H9 (cell line): ENCODE results near the gene RPRD1B. TPM values are rescaled to one million over a fixed set of nuclear protein-coding genes. Genes with fewer than 3 reads are reported as not detected.

Source experiments
- DNase-seq: peaks from one replicate; pipeline ENCODE4 v3.0.0-alpha.2; 2017
- H2AFZ ChIP-seq: one replicate; pipeline ENCODE4 v1.6.1; 2013; ENCODE audit warnings: mild to moderate bottlenecking, low read length, control low read depth, moderate library complexity
- H2AK5ac ChIP-seq: 2 replicates; pipeline ENCODE4 v1.6.1; 2013; ENCODE audit warnings: low read length, control low read depth, mixed read lengths; ENCODE audit not compliant: insufficient read length
- H2BK120ac ChIP-seq: one replicate; pipeline ENCODE4 v1.6.1; 2013; ENCODE audit warnings: low read depth, mild to moderate bottlenecking, low read length, control low read depth, inconsistent platforms; ENCODE audit not compliant: poor library complexity, severe bottlenecking
- H2BK12ac ChIP-seq: 2 replicates; pipeline ENCODE4 v1.6.1; 2013; ENCODE audit warnings: low read length, control low read depth, mixed read lengths, low read depth; ENCODE audit not compliant: insufficient read length
- H2BK15ac ChIP-seq: 2 replicates; pipeline ENCODE4 v1.6.1; 2013; ENCODE audit warnings: low read depth, low read length, control low read depth
- H2BK20ac ChIP-seq: one replicate; pipeline ENCODE4 v1.6.1; 2013; ENCODE audit warnings: low read depth, mild to moderate bottlenecking, low read length, control low read depth, inconsistent platforms; ENCODE audit not compliant: poor library complexity, severe bottlenecking
- H2BK5ac ChIP-seq: 2 replicates; pipeline ENCODE4 v1.6.1; 2013; ENCODE audit warnings: low read length, control low read depth, mixed read lengths; ENCODE audit not compliant: insufficient read length
- H3K14ac ChIP-seq: 2 replicates; pipeline ENCODE4 v1.6.1; 2013; ENCODE audit warnings: low read length, control low read depth; ENCODE audit not compliant: insufficient read depth
- H3K18ac ChIP-seq: 2 replicates; pipeline ENCODE4 v1.6.1; 2013; ENCODE audit warnings: low read depth, mild to moderate bottlenecking, mixed read lengths, low read length, control low read depth; ENCODE audit not compliant: insufficient read length
- H3K23ac ChIP-seq: 2 replicates; pipeline ENCODE4 v1.6.1; 2013; ENCODE audit warnings: low read length, control low read depth, mixed read lengths, low read depth; ENCODE audit not compliant: insufficient read length
- H3K23me2 ChIP-seq: 2 replicates; pipeline ENCODE4 v1.6.1; 2013; ENCODE audit warnings: low read depth, mild to moderate bottlenecking, mixed read lengths, low read length, control low read depth; ENCODE audit not compliant: insufficient read length, poor library complexity, severe bottlenecking
- H3K27ac ChIP-seq: 2 replicates; pipeline ENCODE4 v1.5.1; 2013; ENCODE audit warnings: low read length, control low read depth, mixed read lengths, low read depth; ENCODE audit not compliant: insufficient read length
- H3K27me3 ChIP-seq: 2 replicates; pipeline ENCODE4 v1.6.1; 2013; ENCODE audit warnings: low read length, control low read depth, inconsistent platforms; ENCODE audit not compliant: insufficient read depth
- H3K4ac ChIP-seq: 2 replicates; pipeline ENCODE4 v1.6.1; 2013; ENCODE audit warnings: low read depth, mild to moderate bottlenecking, control low read depth, inconsistent platforms, low read length, moderate library complexity
- H3K4me1 ChIP-seq: 2 replicates; pipeline ENCODE4 v1.6.1; 2013; ENCODE audit warnings: low read length, control low read depth, inconsistent platforms; ENCODE audit not compliant: insufficient read depth
- H3K4me2 ChIP-seq: 2 replicates; pipeline ENCODE4 v1.6.1; 2013; ENCODE audit warnings: low read length, control low read depth, mixed read lengths; ENCODE audit not compliant: insufficient read length, insufficient read depth
- H3K56ac ChIP-seq: 2 replicates; pipeline ENCODE4 v1.6.1; 2013; ENCODE audit warnings: low read depth, mild to moderate bottlenecking, mixed read lengths, low read length, control low read depth; ENCODE audit not compliant: insufficient read length
- H3K79me1 ChIP-seq: 2 replicates; pipeline ENCODE4 v1.6.1; 2013; ENCODE audit warnings: low read depth, mild to moderate bottlenecking, moderate library complexity, low read length, control low read depth, inconsistent platforms; ENCODE audit not compliant: insufficient read depth, poor library complexity, severe bottlenecking
- H3K79me2 ChIP-seq: 2 replicates; pipeline ENCODE4 v1.6.1; 2013; ENCODE audit warnings: low read length, control low read depth, inconsistent platforms; ENCODE audit not compliant: insufficient read depth
- H3K9ac ChIP-seq: 2 replicates; pipeline ENCODE4 v1.6.1; 2013; ENCODE audit warnings: low read length, control low read depth, mixed read lengths; ENCODE audit not compliant: insufficient read length; ENCODE audit errors: extremely low read depth
- H3K9me3 ChIP-seq: one replicate; pipeline ENCODE4 v1.6.1; 2013; ENCODE audit warnings: low read depth, low read length, inconsistent platforms; ENCODE audit not compliant: control insufficient read depth
- H3T11ph ChIP-seq: one replicate; pipeline ENCODE4 v1.6.1; 2013; ENCODE audit warnings: mild to moderate bottlenecking, low read length, control low read depth, inconsistent platforms
- H4K20me1 ChIP-seq: one replicate; pipeline ENCODE4 v1.6.1; 2013; ENCODE audit not compliant: control insufficient read depth, insufficient read length, insufficient read depth
- H4K5ac ChIP-seq: 2 replicates; pipeline ENCODE4 v1.6.1; 2013; ENCODE audit warnings: low read depth, mild to moderate bottlenecking, mixed read lengths, low read length, control low read depth; ENCODE audit not compliant: insufficient read length
- H4K8ac ChIP-seq: replicated peaks from 2 replicates; pipeline ENCODE4 v1.6.1; 2013; ENCODE audit warnings: low read length, control low read depth, mixed read lengths, low read depth; ENCODE audit not compliant: insufficient read length
- H4K91ac ChIP-seq: 2 replicates; pipeline ENCODE4 v1.6.1; 2013; ENCODE audit warnings: low read depth, mild to moderate bottlenecking, moderate library complexity, mixed read lengths, low read length, control low read depth; ENCODE audit not compliant: insufficient read length
- H3K27ac Mint-ChIP-seq, 3 experiments: 2 replicates in 2 of 3; 3 replicates in 1 of 3; pipeline ENCODE4 v1.8.0; 2020 to 2021; ENCODE audit warnings: mixed read lengths in 3 of 3, mild to moderate bottlenecking in 1 of 3, moderate library complexity in 1 of 3
- H3K27me3 Mint-ChIP-seq: 2 replicates; pipeline ENCODE4 v1.8.0; 2021; ENCODE audit warnings: low read depth, mild to moderate bottlenecking, moderate library complexity, mixed read lengths
- H3K36me3 Mint-ChIP-seq, 3 experiments: 2 replicates in 2 of 3; 3 replicates in 1 of 3; pipeline ENCODE4 v1.8.0; 2020 to 2021; ENCODE audit warnings: low read depth in 3 of 3, mixed read lengths in 3 of 3; ENCODE audit not compliant: insufficient read depth in 1 of 3
- H3K4me1 Mint-ChIP-seq, 2 experiments: 2 replicates each; pipeline ENCODE4 v1.8.0; 2020; ENCODE audit warnings: mixed read lengths in 2 of 2
- H3K4me3 Mint-ChIP-seq, 2 experiments: 2 replicates in 1 of 2; 3 replicates in 1 of 2; pipeline ENCODE4 v1.8.0; 2020 to 2021; ENCODE audit warnings: mild to moderate bottlenecking in 2 of 2, mixed read lengths in 2 of 2, moderate library complexity in 1 of 2
- H3K9me3 Mint-ChIP-seq, 2 experiments: 2 replicates in 1 of 2; 3 replicates in 1 of 2; pipeline ENCODE4 v1.8.0; 2020; ENCODE audit warnings: mild to moderate bottlenecking in 2 of 2, mixed read lengths in 2 of 2, moderate library complexity in 1 of 2
- WGBS: extraction: QIAGEN DNeasy Blood & Tissue Kit; methylation state at CpG from one replicate; pipeline ENCODE4 v1.1.7; 2013; ENCODE audit warnings: missing lambda C conversion rate, low lambda C conversion rate, mixed read lengths; ENCODE audit not compliant: insufficient read length; ENCODE audit errors: extremely low coverage; 5-methylcytosine and 5-hydroxymethylcytosine counted together
- total RNA-seq: library from RNA; stranded (reverse); gene quantifications from 2 replicates; pipeline ENCODE4 v1.2.1, GENCODE V29; 2021
- TF ChIP-seq, protein P1 (sequence below): fragments of 200-600 bp; sonication (generic); conservative IDR thresholded peaks from 3 replicates; pipeline ENCODE4 v1.8.0; 2021; ENCODE audit warnings: antibody characterized with exemption, mild to moderate bottlenecking

RPRD1B gene
- total RNA-seq, 1 experiment from 2014 or later = 34.3 TPM

DNA sequence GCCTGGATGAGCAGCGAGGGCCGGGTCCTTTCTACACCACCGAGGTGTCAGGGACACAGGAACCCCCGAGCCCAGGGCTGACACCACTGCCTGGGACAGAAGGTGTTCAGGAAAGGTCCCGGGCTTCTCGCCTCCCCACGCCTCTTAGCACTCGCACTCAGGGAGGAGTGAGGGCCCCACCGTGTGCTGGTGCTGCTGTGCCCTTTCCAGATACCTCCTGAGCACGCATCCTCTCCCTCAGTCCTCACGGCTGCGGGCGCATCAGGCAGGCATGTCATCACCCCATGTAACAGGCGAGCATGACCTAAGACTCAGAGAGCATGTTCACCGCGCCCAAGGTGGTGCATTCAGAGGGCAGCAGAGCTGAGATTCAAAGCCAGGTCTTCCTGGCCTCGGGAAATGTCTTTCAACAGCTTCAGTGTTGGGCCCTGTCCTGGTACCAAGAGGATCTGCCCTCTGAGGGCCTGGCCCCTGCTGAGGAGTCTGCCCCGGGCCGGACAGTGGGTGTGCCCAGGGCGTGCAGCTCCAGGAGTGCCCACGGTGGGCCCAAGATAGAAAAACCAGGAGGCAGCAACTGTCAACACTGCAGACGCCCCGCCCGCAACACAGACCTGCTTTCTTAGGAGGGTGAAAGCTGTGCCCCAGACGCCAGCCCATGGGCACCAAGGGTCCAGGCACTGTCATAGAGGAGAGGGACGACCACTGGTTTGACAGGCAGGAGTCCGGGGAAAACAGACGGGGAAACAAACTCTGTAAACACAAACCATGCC, 102.3 kb downstream of the RPRD1B start:
- Histone ChIP-seq H4K91ac (no peak overlapping the region), H3K4me1 (no peaks in the 10 kb centered on the region), H2BK120ac (no peak overlapping the region), H3K79me1 (no peaks in the 10 kb centered on the region), H2AFZ (no peak overlapping the region), H3K4me2 (no peak overlapping the region), H3K27me3 (no peaks in the 10 kb centered on the region), H2AK5ac (no peak overlapping the region), H2BK12ac (no peak overlapping the region), H3K4ac (no peak overlapping the region), H3K9ac (no peak overlapping the region), H3K56ac (no peak overlapping the region), H4K20me1 (no peaks in the 10 kb centered on the region), H3K23ac (no peak overlapping the region), H3K9me3 (no peaks in the 10 kb centered on the region), H2BK15ac (no peak overlapping the region), H3K79me2 (no peaks in the 10 kb centered on the region), H2BK20ac (no peak overlapping the region), H4K8ac (no peak overlapping the region), H3K14ac (peak overlapping the region; percentile 26; the same call in 1 of the 2 replicates), H2BK5ac (no peak overlapping the region), H3K23me2 (no peaks in the 10 kb centered on the region), H4K5ac (no peak overlapping the region), H3K18ac (no peak overlapping the region), H3K27ac (no peak overlapping the region), H3T11ph (no peak overlapping the region)
- DNase-seq = no peak
- H3K36me3 Mint-ChIP-seq = no peaks in the 10 kb centered on the region
- H3K27me3 Mint-ChIP-seq = no peaks in the 10 kb centered on the region; the same call in none of the 2 replicates
- no peaks in the 10 kb centered on the region for H3K9me3 Mint-ChIP-seq
- peak overlapping the region in 1 of 3 experiments; percentile 35; a peak in 2 of 7 replicates for H3K27ac Mint-ChIP-seq
- H3K4me3 Mint-ChIP-seq = no peak overlapping the region
- no CpG with 5 or more reads among the region's 28 CpGs for WGBS
- peaks cover 5 to 13% of the 10 kb centered on the region in 2 experiments for H3K4me1 Mint-ChIP-seq
- TF ChIP-seq, protein P1, sequence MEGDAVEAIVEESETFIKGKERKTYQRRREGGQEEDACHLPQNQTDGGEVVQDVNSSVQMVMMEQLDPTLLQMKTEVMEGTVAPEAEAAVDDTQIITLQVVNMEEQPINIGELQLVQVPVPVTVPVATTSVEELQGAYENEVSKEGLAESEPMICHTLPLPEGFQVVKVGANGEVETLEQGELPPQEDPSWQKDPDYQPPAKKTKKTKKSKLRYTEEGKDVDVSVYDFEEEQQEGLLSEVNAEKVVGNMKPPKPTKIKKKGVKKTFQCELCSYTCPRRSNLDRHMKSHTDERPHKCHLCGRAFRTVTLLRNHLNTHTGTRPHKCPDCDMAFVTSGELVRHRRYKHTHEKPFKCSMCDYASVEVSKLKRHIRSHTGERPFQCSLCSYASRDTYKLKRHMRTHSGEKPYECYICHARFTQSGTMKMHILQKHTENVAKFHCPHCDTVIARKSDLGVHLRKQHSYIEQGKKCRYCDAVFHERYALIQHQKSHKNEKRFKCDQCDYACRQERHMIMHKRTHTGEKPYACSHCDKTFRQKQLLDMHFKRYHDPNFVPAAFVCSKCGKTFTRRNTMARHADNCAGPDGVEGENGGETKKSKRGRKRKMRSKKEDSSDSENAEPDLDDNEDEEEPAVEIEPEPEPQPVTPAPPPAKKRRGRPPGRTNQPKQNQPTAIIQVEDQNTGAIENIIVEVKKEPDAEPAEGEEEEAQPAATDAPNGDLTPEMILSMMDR = no peak
